AG04449 (cell line): Measurements from ENCODE around the gene MAP4K5.

Source experiments
- CTCF ChIA-PET: fragments of 350-600 bp; formaldehyde crosslinking; extraction: SDS; loops from one replicate; lab custom pipeline; 2021; ENCODE audit warnings: antibody characterized with exemption; lab: Yijun Ruan, JAX
- POLR2A ChIA-PET: fragments of 400-600, 350-600 bp; formaldehyde crosslinking; extraction: SDS; loops from one replicate; lab custom pipeline; 2020; ENCODE audit warnings: antibody characterized with exemption, inconsistent platforms; lab: Yijun Ruan, JAX
- DNase-seq: peaks from one replicate; pipeline ENCODE4 v3.0.0-alpha.2; 2010; ENCODE audit warnings: low read depth, low spot score
- H3K4me3 ChIP-seq: 2 replicates; pipeline ENCODE4 v1.5.1; 2011; ENCODE audit warnings: low read depth, mild to moderate bottlenecking, control low read depth, low read length
- CTCF ChIP-seq: IDR thresholded peaks from one replicate; pipeline ENCODE4 v1.5.1; 2011; ENCODE audit warnings: mild to moderate bottlenecking, moderate library complexity, low read length, control low read depth, inconsistent platforms; ENCODE audit not compliant: insufficient read depth; ENCODE audit errors: missing control alignments

MAP4K5 gene

GRCh38 chr14:50476134-50476533, 56.2 kb downstream of the MAP4K5 start:
- TF ChIP-seq CTCF: no peak
- POLR2A ChIA-PET: no interaction called here
- CTCF ChIA-PET: no interaction called here
- no peak overlapping the region for H3K4me3 ChIP-seq
- DNase-seq: no peak

GRCh38 chr14:50475460-50475859, 56.9 kb downstream of the MAP4K5 start:
- no peak for TF ChIP-seq CTCF
- DNase-seq: no peak
- CTCF ChIA-PET: no interaction called here
- H3K4me3 ChIP-seq: no peak overlapping the region
- POLR2A ChIA-PET: no interaction called here

GRCh38 chr14:50471838-50472465, 60.4 kb downstream of the MAP4K5 start:
- no peak for TF ChIP-seq CTCF
- DNase-seq: no peak
- CTCF ChIA-PET: no interaction called here
- POLR2A ChIA-PET: no interaction called here
- no peak overlapping the region for H3K4me3 ChIP-seq

- no peak for TF ChIP-seq CTCF
- POLR2A ChIA-PET: no interaction called here
- no peak overlapping the region for H3K4me3 ChIP-seq
- CTCF ChIA-PET: interaction anchor here (1.3 kb wide), 1 partner anchor 149 kb away, joined by 4 read pairs; no protein-coding TSS in a partner anchor
- no peak for DNase-seq
Observed at GRCh38 chr14:50469982-50470381, 62.4 kb downstream of the MAP4K5 start.

- TF ChIP-seq CTCF: no peak
- DNase-seq: no peak
- H3K4me3 ChIP-seq: no peak overlapping the region
- POLR2A ChIA-PET: no interaction called here
- CTCF ChIA-PET: interaction anchor here (1.2 to 1.5 kb wide), 2 partner anchors 9 to 37 kb away, joined by 3 to 4 read pairs; no protein-coding TSS in a partner anchor
Observed at GRCh38 chr14:50462111-50462510, 70.3 kb downstream of the MAP4K5 start.

- POLR2A ChIA-PET: no interaction called here
- no peak for DNase-seq
- CTCF ChIA-PET: interaction anchor here (0.8 to 1.2 kb wide), 2 partner anchors 8 to 10 kb away, joined by 3 to 4 read pairs; no protein-coding TSS in a partner anchor
Observed at GRCh38 chr14:50453869-50454268, 78.5 kb downstream of the MAP4K5 start.

More at GRCh38 chr14:50453869-50454268, 78.5 kb downstream of the MAP4K5 start:
- TF ChIP-seq CTCF: no peak
- H3K4me3 ChIP-seq: no peak overlapping the region
